GM15510 (cell line): ENCODE results near the gene COX17.

Source experiments
- POLR2A ChIP-seq: IDR thresholded peaks from 3 replicates; pipeline ENCODE4 v1.6.1; 2011; ENCODE audit warnings: borderline replicate concordance; ENCODE audit not compliant: insufficient read length; ENCODE audit errors: extremely low read depth

The COX17 gene

DNA sequence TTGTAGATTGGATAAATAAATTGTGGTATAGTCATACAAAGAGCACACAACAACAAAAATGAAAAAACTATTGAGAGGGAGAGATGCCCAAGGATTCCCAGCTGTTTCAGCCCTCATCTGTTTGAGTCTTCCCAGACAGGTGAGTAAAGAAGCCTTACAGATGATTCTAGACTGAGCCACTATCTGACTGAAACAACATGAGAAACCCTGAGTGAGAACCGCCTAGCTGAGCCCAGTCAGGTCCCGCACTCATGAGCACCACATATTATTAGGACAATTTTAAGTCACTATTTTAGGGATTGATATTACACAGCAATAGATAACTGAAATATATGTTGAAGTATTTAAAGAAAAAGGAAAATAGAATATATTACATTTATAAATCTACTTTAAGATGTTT lies 35.8 kb downstream of the COX17 start:
- no peak for TF ChIP-seq POLR2A

GRCh38 chr3:119639494-119640350 lies 37.5 kb downstream of the COX17 start:
- TF ChIP-seq POLR2A = no peak

DNA sequence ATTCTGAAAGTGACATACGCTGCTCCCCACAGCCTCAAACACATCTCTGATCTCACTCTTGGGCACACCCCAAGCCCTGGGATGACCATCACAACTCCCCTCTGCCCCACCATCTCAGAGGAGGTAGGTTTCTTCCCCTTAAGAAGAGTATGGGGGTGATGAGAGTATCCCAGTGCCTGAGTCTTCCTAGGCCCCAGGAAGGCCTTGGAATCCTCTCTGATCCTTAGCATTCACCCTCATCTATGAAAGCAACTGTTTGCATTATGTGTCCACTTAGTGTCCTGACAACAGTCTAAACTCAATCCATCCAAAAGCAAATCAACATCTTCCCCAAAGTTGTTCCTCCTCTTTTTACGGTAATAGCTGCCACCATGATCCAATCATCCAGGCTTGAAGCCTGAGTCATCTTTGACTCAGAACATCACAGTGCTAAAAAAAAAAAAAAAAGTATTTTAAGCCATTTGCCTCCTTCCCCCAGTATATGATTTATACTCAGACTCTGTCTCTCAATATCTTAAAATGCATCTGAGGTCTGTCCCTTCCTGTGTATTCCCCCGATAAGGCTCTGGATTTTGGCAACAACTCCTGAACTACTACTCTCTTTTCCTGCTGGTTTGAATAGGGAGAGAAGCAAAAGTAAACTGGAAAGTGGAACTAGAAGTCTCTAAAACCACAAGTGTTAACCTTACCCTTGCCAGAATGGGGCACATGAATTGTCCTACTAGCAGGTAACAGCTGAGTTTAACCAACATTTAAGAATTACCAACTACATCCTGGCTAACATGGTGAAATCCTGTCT lies 39.3 kb downstream of the COX17 start:
- TF ChIP-seq POLR2A = no peak

- no peak for TF ChIP-seq POLR2A
These were observed 40.2 kb downstream of the COX17 start for GRCh38 chr3:119636891-119637611.

GRCh38 chr3:119636249-119636648 lies 41.0 kb downstream of the COX17 start:
- no peak for TF ChIP-seq POLR2A

GRCh38 chr3:119635719-119636118 lies 41.5 kb downstream of the COX17 start:
- TF ChIP-seq POLR2A = no peak

DNA sequence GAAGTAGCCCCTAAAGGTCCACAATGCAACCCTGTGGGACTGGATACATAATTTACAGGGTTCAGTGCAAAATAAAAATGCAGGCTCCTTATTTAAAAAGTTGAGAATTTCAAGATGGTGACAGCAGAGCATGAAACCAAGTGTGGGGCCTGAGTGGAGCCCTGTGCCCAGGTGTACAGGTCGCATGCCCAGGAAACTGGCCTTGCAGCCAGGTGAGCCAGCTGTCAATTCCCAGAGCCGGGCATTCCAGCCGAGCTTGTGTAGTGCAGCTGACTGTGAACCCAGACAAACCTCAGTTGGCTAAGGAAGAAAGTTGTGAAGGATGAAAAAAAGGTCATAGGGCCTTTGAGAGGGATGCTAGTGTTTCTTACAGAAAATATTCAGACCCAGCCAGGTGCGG lies 44.4 kb downstream of the COX17 start:
- TF ChIP-seq POLR2A = no peak

- TF ChIP-seq POLR2A = no peak
These were observed 45.0 kb downstream of the COX17 start for GRCh38 chr3:119632216-119632615.

DNA sequence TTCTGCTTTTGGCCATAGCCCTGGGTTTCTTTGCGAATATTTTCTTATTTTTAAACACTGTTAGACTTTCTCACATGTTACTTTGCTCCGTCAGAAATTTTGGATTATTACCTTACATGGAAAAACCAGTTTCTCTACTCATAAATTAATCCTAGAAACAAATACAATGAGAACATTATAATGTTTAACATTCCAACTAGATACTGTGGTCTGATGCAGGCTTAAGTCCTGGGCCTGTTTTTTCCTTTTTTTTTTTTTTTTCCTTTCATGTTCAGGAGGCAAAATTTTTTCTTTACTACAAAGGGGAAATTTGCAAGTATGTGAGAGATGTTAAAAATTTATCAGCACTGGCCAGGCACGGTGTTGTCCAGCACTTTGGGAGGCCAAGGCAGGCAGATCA lies 45.7 kb downstream of the COX17 start:
- TF ChIP-seq POLR2A = no peak

DNA sequence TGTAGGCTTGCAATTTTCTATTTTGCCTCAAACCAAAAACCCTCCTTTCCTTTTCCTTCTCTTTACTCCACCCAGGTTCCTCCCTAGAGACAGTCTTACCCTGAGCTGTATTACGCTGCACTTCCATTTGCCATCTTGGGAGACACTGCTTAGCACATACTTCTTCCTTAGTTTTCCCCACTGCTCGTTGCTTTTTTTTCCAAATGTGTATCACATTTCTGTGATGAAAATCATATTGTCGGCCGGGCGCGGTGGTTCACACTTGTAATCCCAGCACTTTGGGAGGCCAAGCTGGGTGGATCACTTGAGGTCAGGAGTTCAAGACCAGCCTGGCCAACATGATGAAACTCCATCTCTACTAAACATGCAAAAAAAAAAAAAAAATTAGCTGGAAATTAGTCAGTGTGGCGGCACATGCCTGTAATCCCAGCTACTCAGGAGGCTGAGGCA lies 46.3 kb downstream of the COX17 start:
- no peak for TF ChIP-seq POLR2A

GRCh38 chr3:119630128-119630879 lies 46.9 kb downstream of the COX17 start:
- no peak for TF ChIP-seq POLR2A

GRCh38 chr3:119628816-119629445 lies 48.3 kb downstream of the COX17 start:
- TF ChIP-seq POLR2A = no peak

DNA sequence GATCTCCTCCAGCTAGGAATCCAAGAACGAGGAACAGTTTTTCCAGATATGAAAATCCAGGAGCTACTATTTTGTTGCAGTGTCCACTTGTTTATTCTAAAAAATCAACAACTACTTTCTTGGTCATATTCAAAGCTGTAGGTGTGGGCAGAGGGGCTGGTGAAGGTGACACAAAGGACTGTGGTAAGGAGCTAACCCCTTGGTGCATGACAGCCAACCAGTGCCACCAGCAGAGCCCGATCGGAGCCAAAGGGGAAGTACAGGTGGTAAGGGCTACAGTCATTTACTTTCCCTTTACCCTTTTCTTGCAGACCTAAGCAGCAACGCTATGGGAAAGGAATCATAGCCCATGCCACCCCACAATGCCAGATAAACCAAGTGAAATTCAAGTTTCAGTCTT lies 48.8 kb downstream of the COX17 start:
- TF ChIP-seq POLR2A = no peak

DNA sequence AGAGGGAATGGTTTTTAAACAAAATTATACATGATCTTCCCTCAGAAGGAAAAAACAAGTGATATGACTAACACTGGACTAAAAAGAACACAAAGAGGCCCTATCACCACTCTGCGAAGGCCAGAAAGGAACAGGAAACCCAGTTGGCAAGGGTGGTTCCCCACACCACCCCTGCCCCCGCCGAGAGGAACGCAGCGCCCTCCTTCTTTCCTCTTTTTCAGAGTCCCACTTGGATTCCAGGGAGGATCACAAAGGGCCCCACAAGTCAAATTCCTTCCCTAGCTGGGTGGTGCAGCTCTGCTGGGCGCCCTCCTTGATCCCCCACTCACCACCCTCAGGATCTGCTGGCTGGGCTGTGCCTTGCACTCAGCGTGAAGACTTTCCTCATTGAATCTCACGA lies 49.7 kb downstream of the COX17 start:
- TF ChIP-seq POLR2A = no peak

DNA sequence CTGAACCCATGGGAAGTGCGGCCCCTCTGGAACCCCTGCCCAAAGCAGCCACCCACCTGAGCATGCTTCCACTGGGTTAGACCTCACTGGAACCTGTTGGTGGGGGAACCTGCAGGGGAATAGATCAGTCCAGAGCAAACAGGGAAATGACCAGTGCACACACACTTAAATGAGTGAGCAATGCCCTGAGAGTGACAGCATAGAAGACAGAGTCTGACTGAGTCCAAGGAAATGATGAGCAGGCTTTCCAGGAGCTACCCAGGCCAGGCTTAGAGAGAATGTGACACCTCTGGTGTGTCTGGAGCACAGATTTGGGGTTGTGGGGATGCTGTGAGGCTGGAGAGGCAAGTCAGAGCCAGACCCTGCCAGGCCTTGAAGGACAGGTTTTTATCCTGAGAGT lies 51.0 kb downstream of the COX17 start:
- TF ChIP-seq POLR2A = no peak
